Spinal cord (tissue), 10 donors: Measurements from ENCODE around the gene COL6A1. TPM values are rescaled to one million over a fixed set of nuclear protein-coding genes. Genes with fewer than 3 reads are reported as not detected.
"Not testable (repeated sequence)": the region's sequence is repeated elsewhere in the genome, so short reads cannot be mapped to it uniquely, and the experiment has no call there.

Experiments
- DNase-seq, 6 donors: peaks; one replicate each; pipeline versions ENCODE4 v3.0.0 to v3.0.0-alpha.2; 2013 to 2015; ENCODE audit warnings: low spot score in 6 of 6, low read depth in 4 of 6
- H3K27ac ChIP-seq: one replicate; pipeline ENCODE4 v1.5.1; 2013; ENCODE audit warnings: low read depth, low read length, control low read depth
- H3K27me3 ChIP-seq: one replicate; pipeline ENCODE4 v1.6.1; 2013; ENCODE audit warnings: low read length; ENCODE audit not compliant: control insufficient read depth, insufficient read depth
- H3K36me3 ChIP-seq: one replicate; pipeline ENCODE4 v1.6.1; 2013; ENCODE audit warnings: low read length; ENCODE audit not compliant: control insufficient read depth, insufficient read depth
- H3K4me1 ChIP-seq: one replicate; pipeline ENCODE4 v1.6.1; 2013; ENCODE audit warnings: low read length; ENCODE audit not compliant: control insufficient read depth, insufficient read depth
- H3K4me3 ChIP-seq: one replicate; pipeline ENCODE4 v1.5.1; 2013; ENCODE audit warnings: low read depth, low read length, control low read depth
- H3K9me3 ChIP-seq: one replicate; pipeline ENCODE4 v1.6.1; 2013; ENCODE audit warnings: low read length; ENCODE audit not compliant: control insufficient read depth, insufficient read depth
- WGBS: methylation state at CpG from one replicate; pipeline ENCODE4 v1.1.5; 2013; ENCODE audit warnings: missing lambda C conversion rate; ENCODE audit not compliant: insufficient coverage; 5-methylcytosine and 5-hydroxymethylcytosine counted together
- polyA plus RNA-seq, 2 donors: library from polyadenylated mRNA; unstranded; fragments of 120-200 nt; gene quantifications; one replicate each; pipeline ENCODE4 v1.2.1, GENCODE V29; 2013; ENCODE audit not compliant: insufficient read length in 2 of 2
- total RNA-seq, 2 donors: library from RNA; depleted of rRNA in 1 of 2; stranded (reverse); fragments of 120-200 nt in 1 of 2; fragments of >200 nt in 1 of 2; gene quantifications; one replicate each; pipeline versions ENCODE4 v1.2.3 to v1.2.4, GENCODE V29; 2013 to 2014
- donor health status: healthy.

COL6A1 gene
- total and polyA plus RNA-seq, 4 donors, result 156 to 316 (median 250) TPM

GRCh38 chr21:45952527-45952926 lies 29.0 kb upstream of the COL6A1 start:
- H3K27ac ChIP-seq, H3K9me3 ChIP-seq, DNase-seq, H3K36me3 ChIP-seq, H3K4me1 ChIP-seq, H3K4me3 ChIP-seq, H3K27me3 ChIP-seq: not testable (repeated sequence)
- WGBS, result 83% methylated on average over 6 of the region's 10 CpGs

DNA sequence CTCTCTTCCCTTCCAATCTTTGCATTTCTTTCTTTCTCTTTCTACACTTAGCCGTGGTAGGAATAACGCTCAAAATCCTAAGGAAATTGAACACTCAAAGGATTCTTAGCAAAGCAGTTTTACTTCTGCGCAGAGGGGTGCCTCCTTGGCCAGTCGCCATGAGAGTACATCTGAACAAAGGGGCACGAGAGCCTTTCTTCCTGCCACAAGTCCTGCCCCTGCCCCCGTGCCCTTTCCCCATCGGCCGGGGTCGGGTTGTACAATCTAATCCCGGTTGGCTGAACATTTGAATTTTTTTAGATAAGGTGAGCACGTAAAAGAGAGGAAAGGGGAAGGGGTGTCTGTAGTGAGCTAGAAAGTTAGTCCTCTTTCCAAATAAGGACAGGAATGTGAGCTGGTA lies 28.6 kb upstream of the COL6A1 start:
- no peak overlapping the region for H3K27ac ChIP-seq
- H3K4me3 ChIP-seq, result no peak overlapping the region
- no peaks in the 10 kb centered on the region for H3K27me3 ChIP-seq
- peaks cover 9% of the 10 kb centered on the region for H3K4me1 ChIP-seq
- no peak for DNase-seq
- H3K9me3 ChIP-seq, result no peaks in the 10 kb centered on the region
- 60% methylated on average over 11 of the region's 11 CpGs for WGBS
- peaks cover 6% of the 10 kb centered on the region for H3K36me3 ChIP-seq

- Histone ChIP-seq H3K4me3 (no peak overlapping the region), H3K4me1 (peaks cover 9% of the 10 kb centered on the region), H3K9me3 (no peaks in the 10 kb centered on the region), H3K27me3 (no peaks in the 10 kb centered on the region), H3K36me3 (peaks cover 4% of the 10 kb centered on the region), H3K27ac (no peak overlapping the region)
- WGBS, result 73% methylated on average over 11 of the region's 12 CpGs
- no peak for DNase-seq
Observed at GRCh38 chr21:45954261-45954660, 27.3 kb upstream of the COL6A1 start.

- Histone ChIP-seq H3K36me3 (peaks cover 3% of the 10 kb centered on the region), H3K27me3 (no peaks in the 10 kb centered on the region), H3K27ac (no peak overlapping the region), H3K4me3 (no peak overlapping the region), H3K9me3 (no peaks in the 10 kb centered on the region), H3K4me1 (peaks cover 9% of the 10 kb centered on the region)
- DNase-seq, result no peak
- WGBS, result 94% methylated on average over 4 of the region's 6 CpGs
Observed at GRCh38 chr21:45954921-45955320, 26.6 kb upstream of the COL6A1 start.

DNA sequence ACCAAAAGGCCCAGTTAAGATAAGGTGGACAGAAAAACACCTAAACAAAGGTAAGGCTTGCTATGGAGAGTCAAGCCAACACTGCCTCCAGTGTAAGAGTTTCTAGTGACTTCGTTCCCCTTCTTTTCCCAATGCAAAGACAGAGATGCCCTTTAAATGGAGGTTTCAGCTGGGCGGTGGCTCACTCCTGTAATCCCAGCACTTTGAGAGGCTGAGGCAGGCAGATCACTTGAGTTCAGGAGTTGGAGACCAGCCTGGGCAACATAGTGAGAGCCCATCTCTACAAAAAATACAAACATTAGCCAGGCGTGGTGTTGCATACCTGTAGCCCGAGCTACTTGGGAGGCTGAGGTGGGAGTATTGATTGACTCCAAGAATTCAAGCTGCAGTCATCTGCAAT lies 24.0 kb upstream of the COL6A1 start:
- DNase-seq, result no peak

DNA sequence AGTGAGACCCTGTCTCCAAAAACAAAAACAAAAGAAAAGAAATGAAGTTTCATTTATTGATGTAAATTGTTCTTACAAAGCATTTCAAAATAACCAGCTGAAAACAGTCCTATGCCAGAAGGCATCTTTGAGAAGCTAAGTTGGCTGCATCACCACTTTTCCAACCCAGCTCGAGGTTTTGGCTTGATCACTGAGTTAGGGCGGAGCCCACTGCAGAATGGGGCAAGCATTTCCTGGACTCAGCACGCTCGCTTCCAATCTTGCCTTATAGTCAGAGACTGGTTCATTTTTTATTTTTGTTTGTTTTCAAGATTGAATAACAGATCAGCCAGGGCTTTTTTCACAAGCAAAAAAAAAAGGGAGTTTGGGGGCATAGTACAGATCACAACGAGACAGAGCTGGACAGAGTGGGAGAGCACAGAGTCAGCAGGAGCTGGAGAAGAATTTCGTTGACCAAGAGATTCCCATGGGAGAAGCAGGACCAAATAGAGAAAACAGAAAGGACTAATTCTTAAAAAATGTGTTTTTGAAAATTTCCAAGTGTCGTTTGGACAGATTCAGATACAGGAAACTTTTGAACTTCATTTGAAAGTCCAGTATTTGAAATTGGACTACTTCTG lies 23.5 kb upstream of the COL6A1 start:
- Histone ChIP-seq H3K4me1 (peaks cover 4% of the 10 kb centered on the region), H3K36me3 (no peaks in the 10 kb centered on the region), H3K9me3 (no peaks in the 10 kb centered on the region), H3K4me3 (no peak overlapping the region), H3K27me3 (no peaks in the 10 kb centered on the region), H3K27ac (no peak overlapping the region)
- no peak for DNase-seq
- 70% methylated on average over 5 of the region's 7 CpGs for WGBS

More for the DNA sequence above, 24.0 kb upstream of the COL6A1 start:
- WGBS, result 86% methylated on average over 1 of the region's 4 CpGs
- peaks cover 4% of the 10 kb centered on the region for H3K4me1 ChIP-seq
- H3K4me3 ChIP-seq, result no peak overlapping the region
- H3K9me3 ChIP-seq, result no peaks in the 10 kb centered on the region
- no peak overlapping the region for H3K27ac ChIP-seq
- H3K36me3 ChIP-seq, result no peaks in the 10 kb centered on the region
- H3K27me3 ChIP-seq, result no peaks in the 10 kb centered on the region

DNA sequence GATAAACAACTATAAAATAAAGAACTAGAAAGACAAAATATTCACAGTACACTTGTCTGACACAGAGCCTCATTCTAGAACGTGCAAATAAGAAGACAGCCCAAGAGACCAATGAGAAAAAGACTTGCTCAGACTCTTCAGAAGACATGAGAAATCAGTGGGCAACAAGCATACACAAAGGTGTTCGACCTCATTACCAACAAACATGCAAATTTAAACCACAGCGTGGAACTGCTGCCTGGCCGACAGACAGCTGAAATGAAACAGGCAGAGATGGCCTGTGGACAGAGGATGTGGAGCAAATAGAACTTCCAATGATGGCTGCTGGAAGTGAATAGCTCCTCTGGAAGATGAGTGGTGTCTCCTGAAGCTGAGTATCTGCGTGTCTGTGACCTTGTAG lies 22.4 kb upstream of the COL6A1 start:
- no peaks in the 10 kb centered on the region for H3K27me3 ChIP-seq
- no peak for DNase-seq
- peaks cover 4% of the 10 kb centered on the region for H3K4me1 ChIP-seq
- no peaks in the 10 kb centered on the region for H3K9me3 ChIP-seq
- WGBS, result 83% methylated on average over 1 of the region's 5 CpGs
- no peaks in the 10 kb centered on the region for H3K36me3 ChIP-seq
- H3K27ac ChIP-seq, result no peak overlapping the region
- no peak overlapping the region for H3K4me3 ChIP-seq

DNA sequence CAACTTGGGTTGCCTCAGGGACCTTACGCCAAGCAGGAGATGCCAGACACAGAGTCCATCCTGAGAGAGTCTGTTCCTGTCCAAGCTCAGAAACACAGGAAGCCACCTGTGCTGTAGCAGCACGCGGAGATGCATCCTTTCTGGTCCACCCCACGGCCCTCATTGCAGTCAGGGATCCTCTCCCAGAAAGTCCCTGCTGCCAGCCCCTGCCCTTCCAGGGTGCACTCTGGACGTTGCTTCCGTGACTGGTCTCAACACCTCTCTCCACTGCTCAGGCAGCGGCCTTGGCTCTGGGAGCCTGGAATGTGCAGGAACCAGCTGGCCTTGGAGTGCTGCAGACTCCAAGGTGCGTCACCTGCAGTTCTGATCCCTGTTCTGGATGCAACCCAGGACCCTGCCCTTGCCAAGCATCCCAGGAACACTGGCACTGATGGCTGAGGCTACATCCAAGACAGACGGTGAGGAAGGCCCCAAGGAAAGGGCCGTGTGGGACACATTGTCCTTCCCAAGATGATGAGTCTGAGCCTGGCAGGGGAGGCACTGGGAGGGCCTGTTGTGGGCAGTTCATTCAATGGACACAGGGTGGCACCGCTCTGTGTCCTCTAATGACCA lies 21.7 kb upstream of the COL6A1 start:
- no peak for DNase-seq
- Histone ChIP-seq H3K9me3 (no peaks in the 10 kb centered on the region), H3K36me3 (no peaks in the 10 kb centered on the region), H3K4me3 (no peak overlapping the region), H3K27me3 (no peaks in the 10 kb centered on the region), H3K4me1 (no peaks in the 10 kb centered on the region), H3K27ac (no peak overlapping the region)
- 80% methylated on average over 10 of the region's 11 CpGs for WGBS

- not testable (repeated sequence) for H3K9me3 ChIP-seq, H3K4me3 ChIP-seq, H3K4me1 ChIP-seq, H3K36me3 ChIP-seq, DNase-seq, H3K27ac ChIP-seq, H3K27me3 ChIP-seq
- 91% methylated on average over 2 of the region's 2 CpGs for WGBS
Observed at GRCh38 chr21:45961408-45961807, 20.2 kb upstream of the COL6A1 start.

DNA sequence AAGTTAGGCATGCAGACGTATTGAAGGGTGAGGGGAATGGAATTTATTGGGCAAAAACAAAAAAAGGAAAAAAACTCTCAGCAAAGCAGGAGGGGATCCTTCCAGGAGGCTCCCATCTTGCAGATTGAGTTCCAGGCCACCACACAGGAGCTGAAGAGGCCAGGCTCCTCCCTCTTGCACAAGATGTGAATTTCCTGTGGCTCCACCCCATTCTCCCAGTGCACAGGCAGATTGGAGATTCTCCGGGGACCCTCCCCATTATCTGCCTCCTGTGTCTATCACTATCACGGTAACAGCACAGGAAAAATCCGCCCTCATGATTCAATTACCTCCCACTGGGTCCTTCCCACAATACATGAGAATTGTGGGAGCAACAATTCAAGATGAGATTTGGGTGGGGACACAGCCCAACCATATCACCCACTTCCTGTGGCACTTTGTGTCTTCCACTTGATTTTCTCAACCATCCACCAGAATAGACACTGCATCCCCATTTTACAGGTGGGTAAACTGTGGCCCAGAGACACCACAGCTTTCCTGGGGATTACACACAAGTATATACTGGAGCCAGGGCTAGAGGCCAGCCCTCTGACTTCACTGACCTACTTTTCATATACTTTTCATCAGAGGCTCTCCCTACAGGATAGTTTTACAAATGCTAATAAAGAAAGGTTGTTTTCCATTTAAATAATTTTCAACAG lies 18.9 kb upstream of the COL6A1 start:
- no peaks in the 10 kb centered on the region for H3K4me1 ChIP-seq
- H3K27me3 ChIP-seq, result no peaks in the 10 kb centered on the region
- H3K4me3 ChIP-seq, result no peak overlapping the region
- WGBS, result 79% methylated on average over 3 of the region's 4 CpGs
- no peaks in the 10 kb centered on the region for H3K36me3 ChIP-seq
- DNase-seq, result no peak
- no peaks in the 10 kb centered on the region for H3K9me3 ChIP-seq
- H3K27ac ChIP-seq, result no peak overlapping the region
